Measurements from ENCODE around the gene ERFL.

ERFL gene

GRCh38 chr19:41918095-41918494, 10.2 kb downstream of the ERFL start:
- POLR2A ChIA-PET, result no interaction called here
- H3K36me3 ChIP-seq (ENCODE audit: control insufficient read depth in 2 of 2, insufficient read depth in 1 of 2, low read length in 2 of 2), result no peaks in the 10 kb centered on the region
- H3K27ac ChIP-seq (ENCODE audit: extremely low read depth, low read depth, low read length), result no peak overlapping the region
- H3K9me3 ChIP-seq (ENCODE audit: control insufficient read depth, insufficient read depth, low read depth, low read length), result no peaks in the 10 kb centered on the region
- CTCF ChIA-PET, result no interaction called here
- H3K4me1 ChIP-seq (ENCODE audit: control insufficient read depth, insufficient read depth, low read length), result no peaks in the 10 kb centered on the region
- no peak overlapping the region for H3K4me3 ChIP-seq (ENCODE audit: low read depth, low read length)
- TF ChIP-seq ZNF449 (tag by site-specific recombination; IDR thresholded peaks at IDR 0.05) (no peak), ZNF354C (tag by site-specific recombination; IDR thresholded peaks at IDR 0.05; ENCODE audit: borderline replicate concordance, low read depth) (no peak), ZNF416 (tag by site-specific recombination; IDR thresholded peaks at IDR 0.05) (no peak; the same call in 1 of the 2 replicates), ZNF155 (tag by site-specific recombination; IDR thresholded peaks at IDR 0.05) (peak; percentile 59; the same call in 1 of the 2 replicates), ZNF2 (tag by site-specific recombination; IDR thresholded peaks at IDR 0.05) (no peak; the same call in 1 of the 2 replicates), ZBTB8A (tag by site-specific recombination; IDR thresholded peaks at IDR 0.05) (no peak), ZBTB49 (tag by site-specific recombination; IDR thresholded peaks at IDR 0.05; ENCODE audit: low read depth) (no peak), ZNF560 (tag by site-specific recombination; IDR thresholded peaks at IDR 0.05; ENCODE audit: borderline replicate concordance) (no peak), ZNF692 (tag by site-specific recombination; IDR thresholded peaks at IDR 0.05) (no peak), ZNF670 (tag by site-specific recombination; IDR thresholded peaks at IDR 0.05; ENCODE audit: low read depth) (no peak), ZNF571 (tag by site-specific recombination; IDR thresholded peaks at IDR 0.05) (no peak), ZNF221 (tag by site-specific recombination; IDR thresholded peaks at IDR 0.05; ENCODE audit: borderline replicate concordance) (no peak), ZFP41 (tag by site-specific recombination; IDR thresholded peaks at IDR 0.05; ENCODE audit: borderline replicate concordance) (no peak), ZNF544 (tag by site-specific recombination; IDR thresholded peaks at IDR 0.05) (0 out of 2 replicates have a peak, but pooled peaks have one; percentile 6), ZNF433 (tag by site-specific recombination; IDR thresholded peaks at IDR 0.05; ENCODE audit: low read depth) (no peak), PRDM4 (tag by site-specific recombination; IDR thresholded peaks at IDR 0.05) (no peak), ZNF488 (tag by site-specific recombination; IDR thresholded peaks at IDR 0.05) (0 out of 2 replicates have a peak, but pooled peaks have one; percentile 21), SP7 (tag by site-specific recombination; IDR thresholded peaks at IDR 0.05) (no peak), ZNF513 (tag by site-specific recombination; IDR thresholded peaks at IDR 0.05) (no peak), ZBTB44 (tag by site-specific recombination; IDR thresholded peaks at IDR 0.05) (no peak), ZNF140 (tag by site-specific recombination; IDR thresholded peaks at IDR 0.05) (no peak), ZNF274 (IDR thresholded peaks at IDR 0.05; ENCODE audit: low read length) (no peak), ZNF274 (tag by site-specific recombination; IDR thresholded peaks at IDR 0.05; ENCODE audit: borderline replicate concordance) (peak; percentile 9; the same call in 1 of the 2 replicates), RBAK (tag by site-specific recombination; IDR thresholded peaks at IDR 0.05) (0 out of 2 replicates have a peak, but pooled peaks have one; percentile 19)
